ENCODE measurements around the gene MALT1.

GRCh38 chr18:58753976-58754375 lies 82.7 kb downstream of the MALT1 start:
- no peak for TF ChIP-seq CTCF (IDR thresholded peaks at IDR 0.05)
- TF ChIP-seq POLR2AphosphoS5 (IDR thresholded peaks at IDR 0.05) = no peak
- TF ChIP-seq EP300 (IDR thresholded peaks at IDR 0.05) = no peak

Data from esophagus muscularis mucosa (tissue), 4 donors.